A673 (cell line): ENCODE results near the gene POLE3. TPM values are rescaled to one million over a fixed set of nuclear protein-coding genes. Genes with fewer than 3 reads are reported as not detected.
"Not testable (repeated sequence)": the region's sequence is repeated elsewhere in the genome, so short reads cannot be mapped to it uniquely, and the experiment has no call there.

Experiments
- BruUV-seq: library from RNA; stranded (reverse); fragments of 400-500 nt; replicated peaks from 2 replicates; lab custom pipeline; 2021; lab: Mats Ljungman, UMichigan
- CTCF ChIA-PET: fragments of 300-600 bp; sonication (Branson Sonifier 250); formaldehyde crosslinking; loops from one replicate; lab custom pipeline; 2022; ENCODE audit warnings: antibody characterized with exemption; lab: Charles Lee
- POLR2A ChIA-PET: fragments of 300-600 bp; sonication (Branson Sonifier 250); formaldehyde crosslinking; loops from one replicate; lab custom pipeline; 2022; ENCODE audit warnings: antibody characterized with exemption; ENCODE audit not compliant: low non-redundant PET; lab: Charles Lee
- DNase-seq: peaks from one replicate; pipeline ENCODE4 v3.0.0-alpha.2; 2015; ENCODE audit warnings: low spot score
- H3K27ac ChIP-seq: fragments of 200-600 bp; sonication (generic); 2 replicates; pipeline ENCODE4 v1.5.1; 2016; ENCODE audit warnings: mixed run types, low read depth, mild to moderate bottlenecking, mixed read lengths, antibody characterized with exemption, low read length; ENCODE audit not compliant: poor library complexity, severe bottlenecking
- H3K27me3 ChIP-seq: fragments of 200-600 bp; sonication (generic); replicated peaks from 2 replicates; pipeline ENCODE4 v1.6.1; 2017; ENCODE audit warnings: mixed run types, low read depth, mild to moderate bottlenecking, mixed read lengths, antibody characterized with exemption, low read length; ENCODE audit not compliant: insufficient read depth, poor library complexity
- H3K36me3 ChIP-seq: fragments of 200-600 bp; sonication (generic); 2 replicates; pipeline ENCODE4 v1.6.1; 2016; ENCODE audit warnings: mixed run types, mild to moderate bottlenecking, mixed read lengths, antibody characterized with exemption, low read length; ENCODE audit not compliant: insufficient read depth, poor library complexity, severe bottlenecking
- H3K4me1 ChIP-seq: fragments of 200-600 bp; sonication (generic); 2 replicates; pipeline ENCODE4 v1.6.1; 2017; ENCODE audit warnings: mixed run types, mild to moderate bottlenecking, mixed read lengths, antibody characterized with exemption, low read length; ENCODE audit not compliant: insufficient read depth, poor library complexity, severe bottlenecking
- H3K4me3 ChIP-seq: fragments of 200-600 bp; sonication (generic); 2 replicates; pipeline ENCODE4 v1.5.1; 2016; ENCODE audit warnings: low read depth, mixed run types, mild to moderate bottlenecking, mixed read lengths, low read length; ENCODE audit not compliant: poor library complexity, severe bottlenecking
- H3K9me3 ChIP-seq: fragments of 200-600 bp; sonication (generic); 2 replicates; pipeline ENCODE4 v1.6.1; 2016; ENCODE audit warnings: mixed run types, low read depth, mild to moderate bottlenecking, mixed read lengths, antibody characterized with exemption, low read length; ENCODE audit not compliant: poor library complexity, severe bottlenecking
- CTCF ChIP-seq: fragments of 300-800, 200-600 bp; sonication (generic); conservative IDR thresholded peaks from 2 replicates; pipeline ENCODE4 v1.5.1; 2017; ENCODE audit warnings: low read depth, mild to moderate bottlenecking, antibody characterized with exemption, low read length, moderate library complexity, mixed read lengths
- EZH2 ChIP-seq: fragments of 200-600 bp; sonication (generic); IDR thresholded peaks from 2 replicates; pipeline ENCODE4 v1.6.1; 2017; ENCODE audit warnings: borderline replicate concordance, low read depth, mild to moderate bottlenecking, mixed read lengths, antibody characterized with exemption, low read length; ENCODE audit not compliant: poor library complexity, severe bottlenecking
- intact Hi-C: fragments of 100-400 bp; cut with micrococcal nuclease; formaldehyde crosslinking; loops from one replicate; pipeline ENCODE4 v1.10.0; 2022; ENCODE audit not compliant: unreplicated experiment
- total RNA-seq: library from RNA; stranded (reverse); gene quantifications from 2 replicates; pipeline ENCODE4 v1.2.3, GENCODE V29; 2021

POLE3 gene
- total RNA-seq, 1 experiment from 2014 or later, result 109 TPM

GRCh38 chr9:113446323-113446740, 35.9 kb upstream of the POLE3 start:
- ChIA-PET POLR2A (interaction anchor here (0.7 kb wide), 1 partner anchor 211 kb away, joined by 4 read pairs; no protein-coding TSS in a partner anchor), CTCF (interaction anchor here (0.7 to 2.2 kb wide), 10 partner anchors 46 to 235 kb away, joined by 3 to 41 read pairs (median 6); no protein-coding TSS in a partner anchor)
- no peaks in the 10 kb centered on the region for H3K9me3 ChIP-seq
- no TSS peak for BruUV-seq
- no peaks in the 10 kb centered on the region for H3K36me3 ChIP-seq
- no peaks in the 10 kb centered on the region for H3K27me3 ChIP-seq
- peak; percentile 71 for TF ChIP-seq CTCF
- TF ChIP-seq EZH2, result no peak
- H3K4me1 ChIP-seq, result no peaks in the 10 kb centered on the region
- intact Hi-C loops, result loop anchor here (2.0 kb wide), 2 partner anchors 144 to 212 kb away; no protein-coding TSS in a partner anchor
- DNase-seq, result peak; percentile 65
- no peak overlapping the region for H3K4me3 ChIP-seq
- no peak overlapping the region for H3K27ac ChIP-seq

GRCh38 chr9:113444736-113445135, 34.3 kb upstream of the POLE3 start:
- no peak for DNase-seq
- Histone ChIP-seq H3K27ac (no peak overlapping the region), H3K4me3 (no peak overlapping the region), H3K4me1 (no peaks in the 10 kb centered on the region), H3K9me3 (no peaks in the 10 kb centered on the region), H3K36me3 (no peaks in the 10 kb centered on the region), H3K27me3 (no peaks in the 10 kb centered on the region)
- no TSS peak for BruUV-seq
- CTCF ChIA-PET, result no interaction called here
- POLR2A ChIA-PET, result no interaction called here
- intact Hi-C loops, result no loop called here
- no peak for TF ChIP-seq CTCF
- no peak for TF ChIP-seq EZH2

GRCh38 chr9:113437716-113438115, 27.2 kb upstream of the POLE3 start:
- H3K4me3 ChIP-seq, BruUV-seq, POLR2A ChIA-PET, H3K4me1 ChIP-seq, intact Hi-C loops, CTCF ChIA-PET, H3K36me3 ChIP-seq, H3K9me3 ChIP-seq, H3K27me3 ChIP-seq, DNase-seq, H3K27ac ChIP-seq: not testable (repeated sequence)
